ENCODE results near the gene SIPA1.

SIPA1 gene, protein sequence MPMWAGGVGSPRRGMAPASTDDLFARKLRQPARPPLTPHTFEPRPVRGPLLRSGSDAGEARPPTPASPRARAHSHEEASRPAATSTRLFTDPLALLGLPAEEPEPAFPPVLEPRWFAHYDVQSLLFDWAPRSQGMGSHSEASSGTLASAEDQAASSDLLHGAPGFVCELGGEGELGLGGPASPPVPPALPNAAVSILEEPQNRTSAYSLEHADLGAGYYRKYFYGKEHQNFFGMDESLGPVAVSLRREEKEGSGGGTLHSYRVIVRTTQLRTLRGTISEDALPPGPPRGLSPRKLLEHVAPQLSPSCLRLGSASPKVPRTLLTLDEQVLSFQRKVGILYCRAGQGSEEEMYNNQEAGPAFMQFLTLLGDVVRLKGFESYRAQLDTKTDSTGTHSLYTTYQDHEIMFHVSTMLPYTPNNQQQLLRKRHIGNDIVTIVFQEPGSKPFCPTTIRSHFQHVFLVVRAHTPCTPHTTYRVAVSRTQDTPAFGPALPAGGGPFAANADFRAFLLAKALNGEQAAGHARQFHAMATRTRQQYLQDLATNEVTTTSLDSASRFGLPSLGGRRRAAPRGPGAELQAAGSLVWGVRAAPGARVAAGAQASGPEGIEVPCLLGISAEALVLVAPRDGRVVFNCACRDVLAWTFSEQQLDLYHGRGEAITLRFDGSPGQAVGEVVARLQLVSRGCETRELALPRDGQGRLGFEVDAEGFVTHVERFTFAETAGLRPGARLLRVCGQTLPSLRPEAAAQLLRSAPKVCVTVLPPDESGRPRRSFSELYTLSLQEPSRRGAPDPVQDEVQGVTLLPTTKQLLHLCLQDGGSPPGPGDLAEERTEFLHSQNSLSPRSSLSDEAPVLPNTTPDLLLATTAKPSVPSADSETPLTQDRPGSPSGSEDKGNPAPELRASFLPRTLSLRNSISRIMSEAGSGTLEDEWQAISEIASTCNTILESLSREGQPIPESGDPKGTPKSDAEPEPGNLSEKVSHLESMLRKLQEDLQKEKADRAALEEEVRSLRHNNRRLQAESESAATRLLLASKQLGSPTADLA

DNA sequence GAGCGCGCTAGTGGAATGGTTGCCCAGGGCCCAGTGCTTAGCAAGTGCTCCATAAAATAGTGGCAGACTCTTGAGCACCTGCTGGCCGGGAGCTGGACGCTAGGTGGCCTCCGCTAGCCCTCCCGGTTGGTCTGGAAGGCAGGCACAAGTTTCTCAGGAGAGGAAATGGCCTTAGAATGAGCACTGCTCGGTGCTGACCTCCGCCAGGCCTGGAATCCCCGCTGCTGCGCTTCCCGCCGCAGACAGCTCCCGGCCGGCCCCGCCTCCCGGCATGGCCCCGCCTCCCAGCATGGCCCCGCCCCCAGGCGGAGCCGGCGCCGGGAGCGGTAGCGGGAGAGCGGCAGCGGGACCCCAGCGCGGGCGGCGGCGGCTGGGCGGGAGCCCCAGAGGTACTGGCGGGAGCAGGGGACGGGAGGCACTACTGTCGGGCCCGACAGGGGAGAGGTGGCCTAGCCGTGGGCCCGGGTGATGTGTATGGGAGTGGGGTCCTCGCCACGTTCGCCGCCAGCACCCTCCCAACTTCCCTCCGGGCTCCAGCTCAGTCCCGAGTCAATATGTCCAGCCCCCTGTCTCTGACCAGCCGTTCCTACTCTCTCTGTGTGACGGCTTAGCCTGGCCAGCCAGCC lies at the start of gene SIPA1:
Gene SIPA1, plus strand, starts transcription at position 308 of the 626 bp plus-strand sequence. CDS start 2,821 bp downstream, outside the sequence.
- peak; percentile 41 for DNase-seq

DNA sequence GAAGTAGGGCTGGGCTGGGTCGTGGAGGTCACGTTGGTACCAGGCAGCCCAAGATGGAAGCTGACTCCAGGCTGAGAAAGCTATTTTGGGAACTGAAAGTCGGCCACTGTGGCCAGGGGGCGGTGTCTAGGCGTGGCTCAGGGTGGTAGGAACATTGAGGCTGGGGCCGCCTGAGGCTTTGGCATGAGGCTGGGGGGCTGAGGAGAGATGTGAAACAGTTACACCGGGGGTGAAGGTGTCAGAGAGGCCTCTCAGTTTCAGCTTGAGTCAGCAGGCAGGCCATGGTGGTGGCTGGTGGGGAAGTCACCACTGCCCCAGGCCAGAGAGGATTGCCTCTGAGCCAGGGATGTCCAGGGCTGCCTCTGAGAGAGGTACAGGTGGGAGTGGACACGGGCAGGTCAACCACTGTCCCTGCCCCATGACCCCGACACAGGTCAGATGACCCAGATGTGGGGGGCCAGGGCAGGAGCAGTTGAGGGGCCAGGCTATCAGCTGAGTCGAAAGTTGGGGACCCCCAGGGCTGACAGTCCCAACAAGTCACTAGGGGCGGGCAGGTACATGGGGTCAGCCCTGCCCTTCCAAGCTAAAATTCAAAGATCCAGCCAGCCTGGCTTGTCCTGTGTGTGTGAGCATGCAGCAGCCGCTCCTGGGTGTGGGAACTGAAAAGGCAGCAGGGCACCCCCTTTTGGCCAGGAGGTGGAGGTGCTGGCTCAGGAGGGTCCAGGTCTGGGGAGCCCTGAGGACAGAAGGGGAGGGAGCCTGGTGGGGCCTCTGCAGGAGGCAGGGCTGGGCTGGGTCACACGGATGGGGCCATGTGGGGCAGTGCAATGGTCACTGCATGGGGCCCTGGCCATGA lies 49.5 kb upstream of the SIPA1 start:
- DNase-seq = no peak

DNA sequence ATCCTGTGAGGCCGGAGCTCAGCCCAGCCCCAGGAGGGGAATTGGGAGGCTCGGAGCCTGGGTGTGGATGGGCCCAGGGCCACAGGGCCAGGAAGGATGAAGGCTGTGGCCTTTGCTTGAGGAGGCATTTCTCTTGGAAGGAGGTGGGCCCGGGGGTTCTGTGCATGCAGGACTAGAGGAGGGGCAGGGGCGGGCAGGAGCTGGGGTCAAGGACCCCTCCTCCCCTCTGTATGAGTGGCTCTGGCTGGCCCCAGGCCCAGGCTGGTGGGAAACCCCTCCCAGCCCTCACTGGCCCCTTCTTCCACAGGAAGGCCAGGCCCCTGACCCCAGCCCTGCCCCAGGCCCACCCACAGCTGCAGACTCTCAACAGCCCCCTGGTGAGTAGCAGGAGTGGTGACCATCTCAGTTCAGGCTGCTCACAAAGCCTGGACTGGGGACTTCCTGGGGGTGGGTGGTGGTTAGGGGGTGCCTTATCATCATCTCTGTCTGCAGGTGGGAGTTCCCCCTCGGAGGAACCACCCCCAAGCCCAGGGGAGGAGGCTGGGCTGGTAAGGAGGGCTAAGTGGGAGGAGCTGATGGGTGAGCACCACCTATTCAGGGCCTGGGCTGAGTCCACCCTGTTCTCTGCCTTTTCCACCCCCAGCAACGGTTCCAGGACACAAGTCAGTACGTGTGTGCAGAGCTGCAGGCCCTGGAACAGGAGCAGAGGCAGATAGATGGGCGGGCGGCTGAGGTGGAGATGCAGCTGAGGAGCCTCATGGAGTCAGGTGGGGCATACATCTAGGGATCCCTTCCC lies 48.3 kb upstream of the SIPA1 start:
- DNase-seq = no peak

DNA sequence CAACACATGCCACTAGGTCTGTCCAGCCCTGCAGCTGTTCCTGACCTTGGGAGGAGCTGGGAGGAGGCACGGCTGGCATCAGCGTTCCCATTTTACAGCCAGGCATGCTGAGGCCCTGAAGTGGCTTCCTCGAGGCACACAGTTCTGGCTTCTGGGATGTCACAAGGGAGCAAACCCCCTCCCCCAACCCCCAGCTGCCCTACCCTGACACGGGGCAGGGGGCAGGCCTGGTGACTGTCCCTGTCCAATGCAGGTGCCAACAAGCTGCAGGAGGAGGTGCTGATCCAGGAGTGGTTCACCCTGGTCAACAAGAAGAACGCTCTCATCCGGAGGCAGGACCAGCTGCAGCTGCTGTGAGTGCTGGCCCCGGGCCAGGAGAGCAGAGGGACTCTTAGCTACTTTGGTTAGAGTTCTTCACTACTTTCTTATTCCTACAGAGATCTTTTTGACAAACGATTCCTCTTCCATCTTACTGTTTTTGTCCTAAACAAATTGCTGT lies 47.6 kb upstream of the SIPA1 start:
- DNase-seq = peak; percentile 24

DNA sequence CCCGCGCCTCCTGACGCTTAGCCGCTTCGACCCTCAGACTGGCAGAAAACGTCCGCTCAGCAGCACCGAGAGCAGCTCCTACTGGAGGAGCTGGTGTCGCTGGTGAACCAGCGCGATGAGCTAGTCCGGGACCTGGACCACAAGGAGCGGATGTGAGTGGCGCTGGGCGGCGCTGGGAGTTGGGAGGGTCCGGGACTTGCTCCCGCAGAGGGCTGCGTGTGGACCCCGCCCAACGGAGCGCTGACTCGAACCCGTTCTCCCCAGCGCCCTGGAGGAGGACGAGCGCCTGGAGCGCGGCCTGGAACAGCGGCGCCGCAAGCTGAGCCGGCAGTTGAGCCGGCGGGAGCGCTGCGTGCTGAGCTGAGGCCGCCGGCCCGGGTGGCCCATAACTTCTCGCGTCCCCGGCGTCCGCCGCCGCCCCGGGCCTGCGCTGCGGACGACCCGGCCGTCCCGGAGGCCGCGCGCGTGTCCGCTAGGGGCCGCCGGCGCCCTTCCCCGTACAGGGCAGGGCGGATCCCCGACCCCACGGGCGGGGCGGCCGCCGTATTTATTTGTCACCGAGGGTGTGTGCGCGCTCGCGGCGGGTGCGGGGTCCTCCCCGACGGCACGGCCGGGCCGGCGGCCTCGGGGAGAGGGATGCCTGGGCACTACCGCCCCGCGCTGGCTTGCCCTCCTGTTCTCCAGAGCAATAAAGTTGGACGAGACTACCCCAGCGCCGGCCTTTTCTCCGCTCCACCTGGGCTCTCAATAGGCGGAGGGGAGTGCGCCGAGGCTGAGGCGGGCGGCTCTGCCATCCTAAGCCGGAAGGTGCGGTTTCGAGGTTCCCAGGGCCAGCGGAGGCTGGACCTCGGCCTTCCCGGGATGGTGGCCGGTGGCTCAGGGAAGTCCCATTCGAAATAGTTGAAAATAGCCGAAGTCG lies 45.7 kb upstream of the SIPA1 start:
- no peak for DNase-seq

DNA sequence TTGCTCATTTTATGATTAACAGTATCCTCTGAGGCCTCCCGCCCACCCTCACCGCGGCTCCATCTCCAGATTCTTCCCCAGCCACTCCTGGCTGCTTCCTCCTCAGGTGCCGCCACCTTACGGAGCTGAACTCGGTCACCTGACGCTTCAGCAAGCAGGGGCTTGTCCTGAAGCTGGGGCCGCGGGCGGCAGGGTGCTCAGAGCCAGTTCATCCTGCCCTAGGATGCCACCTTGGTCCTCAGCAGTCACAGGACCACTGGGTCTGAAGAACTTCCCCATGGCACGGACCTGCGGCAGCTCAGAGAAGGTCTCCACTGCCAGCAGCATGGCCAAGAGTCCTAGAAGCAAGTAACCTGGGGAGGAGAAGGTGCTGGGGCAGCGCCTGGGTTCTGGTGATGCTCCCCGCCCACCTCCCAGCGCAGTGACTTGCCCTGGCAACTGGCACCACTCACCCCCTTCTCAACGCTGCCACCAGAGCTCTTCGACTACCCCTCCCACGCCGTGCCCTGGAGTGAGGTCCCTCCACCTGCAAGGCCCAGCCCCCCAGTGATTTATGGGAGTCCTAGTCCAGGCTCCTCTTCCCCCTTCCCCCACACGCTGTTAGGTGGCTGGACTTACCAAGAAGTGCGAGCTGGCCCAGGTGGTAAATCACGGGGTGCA lies 44.9 kb upstream of the SIPA1 start:
- DNase-seq = no peak

DNA sequence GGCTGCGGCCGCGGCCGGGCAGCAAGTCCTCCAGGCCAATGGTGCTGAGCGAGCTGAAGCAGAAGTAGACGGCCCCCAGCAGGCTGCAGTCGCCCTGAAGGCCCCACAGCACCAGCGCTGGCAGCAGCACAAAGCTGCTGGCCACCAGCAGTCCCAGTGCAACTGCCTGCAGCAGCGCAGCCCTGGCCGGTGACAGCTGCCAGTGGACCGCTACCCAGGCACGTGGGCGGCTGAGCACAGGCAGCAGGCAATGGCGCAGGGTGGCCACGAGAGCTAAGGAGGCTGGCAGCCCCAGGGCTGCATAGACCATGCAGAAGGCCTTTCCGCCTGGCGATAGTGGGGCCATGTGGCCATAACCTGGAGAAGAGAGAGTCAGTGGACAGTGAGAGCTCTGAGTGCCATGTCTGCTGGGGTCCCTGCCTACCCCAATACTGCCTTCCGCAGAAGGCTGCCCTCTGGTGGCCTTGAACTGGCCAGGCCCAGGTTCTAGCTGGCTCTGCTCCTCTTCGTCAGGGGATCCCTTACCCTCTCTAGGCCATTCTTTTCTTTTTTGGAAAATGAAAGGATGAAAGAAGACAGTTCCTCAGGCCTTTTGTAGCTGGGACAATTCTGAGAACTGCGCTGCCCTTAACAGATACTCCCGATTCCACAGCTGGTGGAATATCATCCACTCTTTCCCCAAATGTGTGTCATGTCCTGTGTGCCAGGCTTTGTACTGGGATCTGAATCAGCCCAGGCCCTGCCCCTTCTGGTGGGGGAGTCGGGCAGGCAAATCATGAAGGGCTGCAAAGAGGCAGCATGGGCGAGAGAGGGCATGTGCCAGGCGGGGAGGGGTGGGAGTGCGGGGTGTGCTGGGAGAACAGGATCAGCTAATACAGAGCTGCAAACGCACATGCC lies 44.1 kb upstream of the SIPA1 start:
- DNase-seq = no peak

DNA sequence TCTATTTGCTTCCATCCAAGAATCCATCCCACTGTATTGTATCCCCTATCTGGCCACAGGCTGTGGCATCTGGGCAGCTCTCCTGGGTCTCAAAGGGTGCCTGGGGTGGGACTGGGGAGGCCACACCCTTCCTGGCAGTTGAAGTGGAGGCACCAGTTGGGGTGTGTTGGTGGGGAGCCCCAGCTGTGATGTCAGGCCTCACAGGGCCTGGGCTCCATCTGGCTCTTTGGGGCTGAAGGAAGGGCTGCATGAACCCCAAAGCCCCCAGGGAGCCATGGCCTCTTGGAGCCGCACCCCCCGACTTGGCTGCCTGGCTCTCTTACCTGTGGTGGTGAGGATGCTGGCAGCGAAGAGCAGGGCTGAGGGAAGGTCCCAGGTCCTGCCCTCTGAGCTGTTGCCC lies 42.8 kb upstream of the SIPA1 start:
- no peak for DNase-seq

DNA sequence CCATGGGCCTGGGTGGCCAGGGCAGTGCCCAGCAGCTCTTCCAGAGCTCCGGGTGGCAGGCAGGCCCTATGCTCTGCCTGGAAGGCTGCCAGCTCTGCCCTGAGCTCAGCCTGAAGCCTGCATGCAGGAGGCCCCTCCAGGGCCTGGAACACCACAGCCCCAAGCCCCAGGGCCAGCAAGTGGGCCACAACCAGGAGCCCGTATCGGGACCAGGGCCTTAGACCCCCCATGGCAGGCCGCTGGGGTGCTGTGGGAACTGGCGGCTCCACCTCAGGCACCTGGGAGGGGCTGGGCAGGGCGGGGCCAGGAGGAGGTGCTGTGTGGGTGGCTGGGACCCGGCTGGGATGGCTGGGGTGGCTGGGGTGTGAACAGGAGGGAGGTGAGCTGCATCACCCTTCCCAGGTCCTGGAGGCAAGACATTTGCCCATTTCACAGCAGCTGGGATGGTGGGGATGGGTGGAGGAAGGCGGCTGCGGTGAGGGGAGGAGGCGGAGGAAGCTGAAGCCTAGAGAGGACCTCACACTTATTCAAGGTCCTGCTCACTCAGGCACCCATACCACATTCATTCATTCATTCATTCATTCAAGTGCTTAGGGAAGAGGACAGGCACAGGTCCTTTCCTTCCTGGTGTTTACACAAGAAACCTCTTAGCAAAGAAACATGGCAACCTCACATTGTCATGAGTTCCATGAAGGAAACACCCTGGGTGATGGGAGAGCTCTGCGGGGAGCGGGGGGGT lies 42.2 kb upstream of the SIPA1 start, which contains the start of gene KCNK7:
Gene KCNK7, minus strand, starts transcription at position 258 of the 739 bp plus-strand sequence. Its CDS starts 28 bp downstream, at position 230.
- no peak for DNase-seq

DNA sequence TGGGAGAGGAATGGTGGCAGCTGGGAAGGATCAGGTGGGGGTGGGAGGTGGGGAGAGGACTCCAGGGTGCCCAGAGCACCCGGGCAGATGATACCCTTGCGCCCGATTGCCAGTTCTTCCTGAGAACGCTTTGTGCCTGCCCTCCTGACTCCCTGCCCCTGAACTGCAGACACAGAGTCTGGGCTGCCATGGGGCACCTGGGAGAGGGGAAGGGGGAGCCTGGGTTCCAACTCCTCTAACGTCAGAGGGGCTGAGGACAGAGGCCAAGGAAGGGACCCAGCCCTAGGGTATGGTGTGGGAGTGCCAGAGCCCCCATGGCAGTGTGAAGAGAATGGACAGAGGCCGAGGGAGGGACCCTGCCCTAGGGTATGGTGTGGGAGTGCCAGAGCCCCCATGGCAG lies 41.4 kb upstream of the SIPA1 start:
- no peak for DNase-seq

DNA sequence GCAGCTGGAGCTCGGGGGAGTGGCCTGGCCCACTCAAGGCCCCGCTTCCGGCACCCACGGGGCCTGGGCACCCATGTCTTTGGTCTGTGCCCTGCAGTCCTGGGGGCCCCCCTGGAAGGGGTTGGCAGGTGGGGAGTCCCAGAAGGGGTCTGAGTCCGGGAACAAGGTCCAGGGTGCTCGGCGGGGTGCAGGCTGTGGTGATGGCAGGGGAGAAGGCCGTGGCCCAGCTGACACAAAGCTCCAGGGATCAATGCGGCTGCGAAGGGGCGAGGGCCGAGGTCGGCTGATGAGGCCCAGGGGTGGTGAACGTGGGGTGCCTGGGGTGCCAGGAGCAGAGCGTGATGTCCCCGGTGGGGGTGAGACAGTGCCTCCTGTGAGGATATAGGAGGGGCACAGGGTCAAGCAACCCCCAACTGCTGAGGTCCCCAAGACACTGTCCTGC lies 39.6 kb upstream of the SIPA1 start:
- DNase-seq = no peak

DNA sequence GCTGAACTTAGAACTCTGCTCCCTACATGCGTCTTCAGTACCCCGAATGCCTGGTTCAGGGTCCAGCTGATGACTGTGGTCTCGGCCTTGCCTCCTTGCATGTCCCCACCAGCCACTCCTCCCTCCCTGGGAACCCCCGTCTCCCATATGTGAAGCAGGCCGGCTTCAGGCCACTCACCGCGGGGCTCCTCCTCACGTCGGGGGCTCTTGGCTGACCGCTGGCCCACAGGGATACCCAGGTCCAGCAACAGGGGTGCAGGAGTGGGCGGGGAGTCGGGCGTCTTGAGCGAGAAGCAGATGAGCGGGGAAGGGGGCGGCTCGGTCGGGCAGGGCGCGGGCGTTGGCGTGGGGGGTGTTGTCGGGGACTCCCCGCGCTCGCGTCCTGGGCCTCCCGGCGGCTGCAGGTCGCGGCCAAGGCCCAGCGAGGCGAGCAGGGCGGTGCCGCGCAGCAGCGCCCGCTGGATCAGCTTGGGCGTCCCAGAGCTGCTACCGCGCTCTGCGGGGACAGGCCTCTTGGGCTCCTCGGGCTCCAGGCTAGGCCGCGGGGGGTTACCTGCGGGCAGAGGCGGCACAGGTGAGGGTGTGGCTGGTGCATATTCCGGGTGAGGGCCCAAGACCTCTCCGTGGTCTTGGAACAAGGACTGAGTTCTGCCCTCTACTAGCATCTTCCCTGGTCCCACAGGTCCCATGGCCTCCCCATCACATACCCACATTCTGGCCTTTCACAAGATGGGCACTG lies 38.5 kb upstream of the SIPA1 start:
- DNase-seq = no peak

DNA sequence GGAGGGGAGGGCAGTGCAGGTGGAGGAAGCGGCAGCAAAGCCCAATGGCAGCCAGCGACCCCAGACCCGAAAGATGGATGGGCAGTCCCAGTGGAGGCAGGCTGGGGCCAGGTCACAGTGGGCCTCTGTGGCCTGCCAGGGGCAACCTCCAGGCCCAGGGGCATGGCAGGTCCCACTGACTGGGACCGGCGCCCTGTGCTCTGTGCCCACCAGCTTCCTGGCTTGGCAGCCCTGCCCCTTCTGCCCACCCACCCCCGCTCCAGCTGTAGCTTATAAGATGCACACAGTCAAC lies 38.0 kb upstream of the SIPA1 start:
- no peak for DNase-seq

DNA sequence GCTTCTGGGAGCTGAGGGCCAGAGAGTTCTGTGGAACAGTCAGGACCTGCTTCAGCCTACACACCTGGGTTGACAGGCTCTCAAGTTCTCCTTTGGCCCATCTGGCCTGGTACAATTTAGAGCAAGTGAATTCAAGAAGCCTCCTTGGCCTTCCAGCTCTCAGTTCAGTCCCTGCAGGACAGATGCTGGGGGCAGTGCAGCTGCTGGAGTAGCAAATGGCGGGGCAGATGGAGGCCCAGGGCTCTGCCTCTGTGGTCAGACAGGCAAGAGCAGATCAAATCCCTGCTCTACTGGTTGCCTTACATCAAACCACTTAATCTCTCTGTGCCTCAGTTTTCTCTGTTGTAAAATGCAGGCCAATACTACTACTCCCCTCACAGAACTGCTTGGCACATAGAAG lies 33.6 kb upstream of the SIPA1 start:
- no peak for DNase-seq

DNA sequence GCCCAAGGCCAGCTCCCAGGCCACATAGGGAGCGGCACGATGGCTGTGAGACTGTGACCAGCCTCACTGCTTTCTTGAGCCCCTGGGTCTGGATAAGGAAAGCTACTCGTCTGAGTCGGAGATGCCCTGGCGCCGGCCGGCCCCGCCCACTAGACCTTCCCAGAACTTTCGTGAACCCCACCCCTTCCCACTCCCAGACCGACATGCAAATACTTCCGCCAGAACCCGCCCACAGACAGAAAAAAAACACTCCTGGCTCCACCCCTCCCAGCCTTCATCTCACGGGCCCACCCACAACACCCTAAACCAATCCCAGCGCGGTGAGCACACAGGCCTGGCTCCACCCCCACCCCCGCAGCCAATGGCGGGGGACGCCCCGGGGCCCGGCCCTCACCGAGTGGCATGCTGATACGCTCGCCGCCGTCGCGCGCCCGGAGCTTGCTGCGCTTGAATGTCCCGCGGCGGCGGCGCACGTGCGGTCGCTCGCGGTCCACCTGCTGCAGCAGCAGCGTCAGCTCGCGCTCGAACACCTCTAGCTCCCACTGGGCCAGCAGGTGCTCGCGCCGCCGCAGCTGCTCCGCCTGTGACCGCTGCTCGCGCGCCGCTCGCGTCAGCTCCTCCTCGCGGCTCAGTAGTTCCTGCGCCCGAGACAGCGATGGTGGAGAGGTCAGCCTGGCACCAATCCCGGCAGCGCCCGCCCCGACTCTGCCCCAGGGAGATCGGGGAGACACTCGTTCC lies 30.9 kb upstream of the SIPA1 start:
- DNase-seq = peak; percentile 83

All from NCI-H1092 (cell line).